Epithelial cell of esophagus (primary cell): ENCODE measurements around the gene MALRD1.

Experiments used
- DNase-seq: peaks from one replicate; pipeline ENCODE4 v3.0.0; 2010; ENCODE audit warnings: low read depth
- H3K4me3 ChIP-seq: 2 replicates; pipeline ENCODE4 v1.5.1; 2011; ENCODE audit warnings: mild to moderate bottlenecking, low read length, control low read depth
- TF ChIP-seq, protein P1 (sequence below): IDR thresholded peaks from 2 replicates; pipeline ENCODE4 v1.5.1; 2011; ENCODE audit warnings: low read depth, mild to moderate bottlenecking, low read length, control low read depth, inconsistent platforms; ENCODE audit not compliant: insufficient read depth; ENCODE audit errors: missing control alignments

Gene MALRD1

DNA sequence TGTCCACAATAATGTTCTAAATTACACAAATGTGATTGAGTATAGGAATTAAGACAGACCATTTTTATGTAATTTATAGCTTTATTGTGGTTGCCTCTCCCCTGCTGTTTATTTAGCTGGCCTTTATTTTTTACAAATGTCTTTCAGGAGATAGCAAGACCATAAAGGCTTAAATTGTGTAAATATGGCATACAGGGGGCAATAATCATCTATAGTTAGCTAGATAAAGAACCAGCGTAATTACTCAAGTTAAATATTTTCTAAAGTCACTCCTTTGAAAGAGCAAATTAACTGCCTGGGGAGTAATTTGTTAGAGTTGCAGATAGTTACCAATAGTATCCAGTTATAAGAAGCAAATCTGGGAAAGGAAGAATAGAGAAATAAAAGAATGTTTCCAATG, at the start of gene MALRD1:
Gene MALRD1 (plus strand): TSS at position 313 of the 400 bp plus-strand sequence. CDS start 138 bp downstream, outside the sequence.
- TF ChIP-seq, protein P1, sequence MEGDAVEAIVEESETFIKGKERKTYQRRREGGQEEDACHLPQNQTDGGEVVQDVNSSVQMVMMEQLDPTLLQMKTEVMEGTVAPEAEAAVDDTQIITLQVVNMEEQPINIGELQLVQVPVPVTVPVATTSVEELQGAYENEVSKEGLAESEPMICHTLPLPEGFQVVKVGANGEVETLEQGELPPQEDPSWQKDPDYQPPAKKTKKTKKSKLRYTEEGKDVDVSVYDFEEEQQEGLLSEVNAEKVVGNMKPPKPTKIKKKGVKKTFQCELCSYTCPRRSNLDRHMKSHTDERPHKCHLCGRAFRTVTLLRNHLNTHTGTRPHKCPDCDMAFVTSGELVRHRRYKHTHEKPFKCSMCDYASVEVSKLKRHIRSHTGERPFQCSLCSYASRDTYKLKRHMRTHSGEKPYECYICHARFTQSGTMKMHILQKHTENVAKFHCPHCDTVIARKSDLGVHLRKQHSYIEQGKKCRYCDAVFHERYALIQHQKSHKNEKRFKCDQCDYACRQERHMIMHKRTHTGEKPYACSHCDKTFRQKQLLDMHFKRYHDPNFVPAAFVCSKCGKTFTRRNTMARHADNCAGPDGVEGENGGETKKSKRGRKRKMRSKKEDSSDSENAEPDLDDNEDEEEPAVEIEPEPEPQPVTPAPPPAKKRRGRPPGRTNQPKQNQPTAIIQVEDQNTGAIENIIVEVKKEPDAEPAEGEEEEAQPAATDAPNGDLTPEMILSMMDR, result no peak
- no peak for DNase-seq
- no peak within 1 kb of the TSS for H3K4me3 ChIP-seq

DNA sequence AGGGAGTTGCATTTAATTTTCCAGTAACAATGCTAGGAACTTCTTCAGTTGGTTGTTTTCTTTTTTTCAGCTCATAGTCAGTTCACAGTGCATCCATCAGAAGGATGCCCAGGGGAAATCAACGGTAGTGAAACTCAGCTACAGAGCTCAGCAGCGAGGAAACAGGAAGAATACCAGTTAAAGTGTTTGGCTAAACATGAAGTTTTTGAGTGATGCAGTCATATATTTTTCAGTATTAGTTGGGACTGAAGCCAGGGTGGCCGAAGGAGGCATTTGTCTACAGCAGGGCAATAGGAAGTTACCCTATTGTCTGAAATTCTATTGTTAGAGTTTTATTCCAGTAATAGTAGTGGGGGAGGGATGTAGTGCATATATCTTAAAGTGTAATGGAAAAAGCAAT, 45.3 kb upstream of the MALRD1 start:
- no peak for DNase-seq
- H3K4me3 ChIP-seq, result no peak overlapping the region
- TF ChIP-seq, protein P1, result no peak

DNA sequence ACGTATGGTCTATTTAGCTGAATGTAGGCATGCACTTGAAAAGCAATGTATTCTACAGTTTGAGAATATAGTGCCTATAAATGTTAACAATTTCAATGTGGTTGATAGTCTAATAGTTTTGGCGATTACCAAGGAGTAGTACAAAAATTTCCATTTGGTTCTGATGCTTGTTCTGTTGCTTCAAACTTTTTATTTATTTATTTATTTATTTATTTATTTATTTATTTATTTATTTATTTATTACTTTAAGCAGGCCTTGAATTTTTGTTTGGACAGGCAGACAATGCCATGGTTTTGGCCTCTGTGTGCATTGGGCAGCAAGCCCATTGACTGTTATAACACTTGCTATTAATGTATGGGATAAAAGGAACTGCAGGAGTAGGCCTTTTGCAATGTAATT, 36.5 kb upstream of the MALRD1 start:
- H3K4me3 ChIP-seq, result no peak overlapping the region
- DNase-seq, result no peak
- TF ChIP-seq, protein P1, result no peak

DNA sequence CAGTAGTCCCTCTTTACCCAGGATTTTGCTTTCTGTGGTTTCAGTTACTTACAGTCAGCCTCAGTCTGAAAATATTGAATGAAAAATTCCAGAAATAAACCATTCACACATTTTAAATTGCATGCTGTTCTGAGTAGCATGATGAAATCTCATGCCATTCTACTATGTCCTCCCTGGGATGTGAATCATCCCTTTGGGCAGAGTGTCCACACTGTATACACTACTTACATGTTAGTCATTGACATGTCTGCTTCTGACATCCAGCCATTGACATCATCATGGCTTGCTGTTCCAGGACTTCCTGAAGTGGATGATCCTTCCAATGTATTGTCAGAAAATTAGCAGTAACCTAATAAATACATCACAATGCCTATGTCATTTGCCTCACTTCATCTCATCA, 34.6 kb upstream of the MALRD1 start:
- TF ChIP-seq, protein P1, result no peak
- peak; percentile 68 for DNase-seq
- no peak overlapping the region for H3K4me3 ChIP-seq

DNA sequence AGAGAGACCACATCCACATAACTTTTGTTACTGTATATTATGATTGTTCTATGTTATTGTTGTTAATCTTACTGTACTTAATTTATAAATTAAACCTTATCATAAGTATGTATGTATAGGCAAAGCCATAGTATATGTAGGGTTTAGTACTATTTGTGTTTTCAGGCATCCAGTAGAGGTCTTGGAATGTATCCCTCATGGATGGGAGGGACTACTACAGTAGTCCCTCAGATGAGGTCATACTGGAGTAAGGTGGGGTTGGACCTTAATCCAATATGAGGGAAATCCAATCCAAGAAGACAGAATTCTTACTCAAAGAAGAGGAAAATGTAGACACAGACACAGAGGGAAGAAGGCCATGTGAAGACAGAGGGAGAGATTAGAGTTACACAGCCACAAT, 34.1 kb upstream of the MALRD1 start:
- TF ChIP-seq, protein P1, result no peak
- DNase-seq, result no peak
- H3K4me3 ChIP-seq, result no peak overlapping the region

DNA sequence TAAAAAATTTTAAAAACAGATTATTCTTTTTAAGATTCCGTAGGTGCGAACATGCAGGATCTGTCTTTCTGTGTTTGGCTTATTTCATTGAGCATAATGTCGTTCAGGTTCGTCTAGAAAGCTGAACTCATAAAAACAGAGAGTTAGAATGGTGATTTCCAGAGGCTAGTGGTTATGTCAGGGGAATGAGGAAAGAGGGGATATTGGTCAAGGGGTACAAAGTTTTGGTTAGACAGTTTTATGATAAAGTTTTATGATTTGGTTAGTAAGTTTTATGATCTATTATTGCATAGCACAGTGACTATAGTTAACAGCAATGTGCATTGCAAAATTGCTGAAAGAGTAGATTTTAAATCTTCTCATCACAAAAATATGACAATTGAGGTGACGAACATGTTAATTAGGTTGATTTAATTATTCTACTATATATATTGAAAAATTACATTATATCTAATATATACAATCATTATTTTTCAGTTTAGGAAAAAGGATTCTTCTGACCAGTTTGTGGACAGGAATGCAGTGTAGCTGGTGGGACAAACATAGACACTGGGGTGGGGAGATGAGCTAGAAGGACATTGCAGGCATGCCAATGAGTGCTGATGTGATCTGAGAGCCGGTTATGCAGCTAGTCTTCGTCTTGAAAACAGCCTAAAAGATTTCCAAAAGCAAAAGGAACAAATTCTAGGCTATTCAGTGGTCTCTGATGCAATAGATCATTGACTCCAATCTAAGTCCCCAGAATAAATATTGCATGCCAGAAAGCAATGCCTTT, 31.3 kb upstream of the MALRD1 start:
- no peak for DNase-seq
- TF ChIP-seq, protein P1, result no peak
- H3K4me3 ChIP-seq, result no peak overlapping the region

DNA sequence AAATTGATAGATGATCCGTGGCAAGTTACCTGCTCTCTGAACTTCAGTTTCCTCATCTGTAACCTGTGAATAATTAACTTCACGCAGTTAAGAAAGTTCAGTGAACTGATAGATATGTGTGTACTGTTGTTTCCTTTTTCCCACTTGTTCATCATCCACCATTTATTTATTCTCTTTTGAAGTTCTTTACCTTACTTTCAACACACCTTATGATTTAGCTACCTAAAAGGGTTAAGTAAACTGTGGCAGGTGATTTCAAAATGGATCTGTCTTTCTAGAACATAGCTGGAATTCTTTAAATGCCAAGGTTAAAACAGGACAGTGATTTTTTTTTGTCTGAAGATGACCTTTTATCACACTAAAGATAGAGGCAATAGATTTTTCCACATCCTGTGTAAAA, 27.4 kb upstream of the MALRD1 start:
- DNase-seq, result no peak
- TF ChIP-seq, protein P1, result no peak
- no peak overlapping the region for H3K4me3 ChIP-seq
